Smooth muscle cell (in vitro differentiated cells): ENCODE results near the gene ALX3. TPM values are rescaled to one million over a fixed set of nuclear protein-coding genes. Genes with fewer than 3 reads are reported as not detected.
"Not testable (repeated sequence)": the region's sequence is repeated elsewhere in the genome, so short reads cannot be mapped to it uniquely, and the experiment has no call there.

ENCODE experiments used
- DNase-seq: peaks from one replicate; lab custom pipeline; 2025; ENCODE audit not compliant: unreplicated experiment; lab: John Stamatoyannopoulos, UW
- H2AFZ ChIP-seq: fragments of 200-600 bp; sonication (generic); 2 replicates; pipeline ENCODE4 v1.6.0; 2016; ENCODE audit warnings: antibody characterized with exemption, low read depth, mild to moderate bottlenecking
- H3F3A ChIP-seq: fragments of 200-600 bp; sonication (generic); 2 replicates; pipeline ENCODE4 v1.6.0; 2017; ENCODE audit warnings: antibody characterized with exemption, low read depth
- H3K27ac ChIP-seq: fragments of 200-600 bp; sonication (generic); 2 replicates; pipeline ENCODE4 v1.5.1; 2016; ENCODE audit warnings: low read depth, mild to moderate bottlenecking
- H3K27me3 ChIP-seq: fragments of 200-600 bp; sonication (generic); 2 replicates; pipeline ENCODE4 v1.6.1; 2016; ENCODE audit warnings: low read depth, mild to moderate bottlenecking
- H3K36me3 ChIP-seq: fragments of 200-600 bp; sonication (generic); 2 replicates; pipeline ENCODE4 v1.5.1; 2016; ENCODE audit warnings: low read depth
- H3K4me1 ChIP-seq: fragments of 200-600 bp; sonication (generic); 2 replicates; pipeline ENCODE4 v1.5.1; 2016; ENCODE audit warnings: low read depth
- H3K4me2 ChIP-seq: fragments of 200-600 bp; sonication (generic); 2 replicates; pipeline ENCODE4 v1.6.0; 2016; ENCODE audit warnings: mild to moderate bottlenecking
- H3K4me3 ChIP-seq: fragments of 200-600 bp; sonication (generic); 2 replicates; pipeline ENCODE4 v1.5.1; 2016; ENCODE audit warnings: mild to moderate bottlenecking
- H3K79me2 ChIP-seq: fragments of 200-600 bp; sonication (generic); 2 replicates; pipeline ENCODE4 v1.6.0; 2016; ENCODE audit warnings: low read depth, mild to moderate bottlenecking
- H3K9ac ChIP-seq: fragments of 200-600 bp; sonication (generic); 2 replicates; pipeline ENCODE4 v1.6.0; 2016; ENCODE audit warnings: low read depth
- H3K9me3 ChIP-seq: fragments of 200-600 bp; sonication (generic); replicated peaks from 2 replicates; pipeline ENCODE4 v1.5.1; 2016; ENCODE audit warnings: low read depth
- H4K20me1 ChIP-seq: fragments of 200-600 bp; sonication (generic); 2 replicates; pipeline ENCODE4 v1.6.0; 2016; ENCODE audit warnings: low read depth
- WGBS: methylation state at CpG from one replicate; pipeline ENCODE4 v1.1.7; 2016; ENCODE audit warnings: low lambda C conversion rate; 5-methylcytosine and 5-hydroxymethylcytosine counted together
- polyA plus RNA-seq: library from polyadenylated mRNA; unstranded; fragments of >200 nt; fragmentation: Nextera tagmentation; extraction: Ambion mirVana; gene quantifications from 2 replicates; pipeline ENCODE4 v1.2.1, GENCODE V29; 2016
- total RNA-seq: library from RNA; depleted of rRNA; stranded (reverse); fragments of >200 nt; gene quantifications from 2 replicates; pipeline ENCODE4 v1.2.3, GENCODE V29; 2014
- TF ChIP-seq, protein P1 (sequence below): fragments of 200-600 bp; sonication (generic); IDR thresholded peaks from 2 replicates; pipeline ENCODE4 v1.5.1; 2017; ENCODE audit warnings: borderline replicate concordance, mild to moderate bottlenecking, antibody characterized with exemption; ENCODE audit not compliant: insufficient read depth, poor library complexity, severe bottlenecking

ALX3 gene
- total and polyA plus RNA-seq, 2 experiments from 2014 or later: not detected

DNA sequence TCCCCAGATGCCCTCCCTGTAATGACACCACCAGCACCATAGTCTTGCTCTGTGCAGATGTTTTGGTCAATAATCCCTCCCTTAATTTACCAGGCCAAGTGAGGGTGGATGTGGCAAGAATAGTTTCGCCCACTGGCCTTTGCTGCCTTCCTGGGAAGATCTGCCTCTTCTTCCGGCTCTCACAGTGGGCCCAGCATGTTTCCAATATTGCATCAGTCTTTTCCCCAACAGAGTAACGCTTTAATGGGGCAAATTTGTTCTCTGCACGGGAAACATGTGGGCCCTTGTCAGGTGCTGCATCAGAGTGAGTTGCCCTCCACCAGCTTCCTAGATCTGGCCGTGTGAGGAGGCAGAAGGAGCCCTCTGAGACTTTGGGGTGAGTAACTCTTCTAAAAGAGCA, 12.0 kb upstream of the ALX3 start:
- peaks cover 76% of the 10 kb centered on the region for H3K27me3 ChIP-seq
- WGBS: 78% methylated on average over 5 of the region's 5 CpGs
- TF ChIP-seq, protein P1, sequence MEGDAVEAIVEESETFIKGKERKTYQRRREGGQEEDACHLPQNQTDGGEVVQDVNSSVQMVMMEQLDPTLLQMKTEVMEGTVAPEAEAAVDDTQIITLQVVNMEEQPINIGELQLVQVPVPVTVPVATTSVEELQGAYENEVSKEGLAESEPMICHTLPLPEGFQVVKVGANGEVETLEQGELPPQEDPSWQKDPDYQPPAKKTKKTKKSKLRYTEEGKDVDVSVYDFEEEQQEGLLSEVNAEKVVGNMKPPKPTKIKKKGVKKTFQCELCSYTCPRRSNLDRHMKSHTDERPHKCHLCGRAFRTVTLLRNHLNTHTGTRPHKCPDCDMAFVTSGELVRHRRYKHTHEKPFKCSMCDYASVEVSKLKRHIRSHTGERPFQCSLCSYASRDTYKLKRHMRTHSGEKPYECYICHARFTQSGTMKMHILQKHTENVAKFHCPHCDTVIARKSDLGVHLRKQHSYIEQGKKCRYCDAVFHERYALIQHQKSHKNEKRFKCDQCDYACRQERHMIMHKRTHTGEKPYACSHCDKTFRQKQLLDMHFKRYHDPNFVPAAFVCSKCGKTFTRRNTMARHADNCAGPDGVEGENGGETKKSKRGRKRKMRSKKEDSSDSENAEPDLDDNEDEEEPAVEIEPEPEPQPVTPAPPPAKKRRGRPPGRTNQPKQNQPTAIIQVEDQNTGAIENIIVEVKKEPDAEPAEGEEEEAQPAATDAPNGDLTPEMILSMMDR: no peak
- no peak overlapping the region for H3K4me2 ChIP-seq
- no peaks in the 10 kb centered on the region for H3K9me3 ChIP-seq
- peaks cover 18% of the 10 kb centered on the region for H3K4me1 ChIP-seq
- H2AFZ ChIP-seq: no peak overlapping the region
- H4K20me1 ChIP-seq: no peaks in the 10 kb centered on the region
- no peak overlapping the region for H3K4me3 ChIP-seq
- no peaks in the 10 kb centered on the region for H3K79me2 ChIP-seq
- H3K9ac ChIP-seq: no peak overlapping the region
- no peaks in the 10 kb centered on the region for H3F3A ChIP-seq
- no peaks in the 10 kb centered on the region for H3K36me3 ChIP-seq
- no peak for DNase-seq
- H3K27ac ChIP-seq: no peak overlapping the region

DNA sequence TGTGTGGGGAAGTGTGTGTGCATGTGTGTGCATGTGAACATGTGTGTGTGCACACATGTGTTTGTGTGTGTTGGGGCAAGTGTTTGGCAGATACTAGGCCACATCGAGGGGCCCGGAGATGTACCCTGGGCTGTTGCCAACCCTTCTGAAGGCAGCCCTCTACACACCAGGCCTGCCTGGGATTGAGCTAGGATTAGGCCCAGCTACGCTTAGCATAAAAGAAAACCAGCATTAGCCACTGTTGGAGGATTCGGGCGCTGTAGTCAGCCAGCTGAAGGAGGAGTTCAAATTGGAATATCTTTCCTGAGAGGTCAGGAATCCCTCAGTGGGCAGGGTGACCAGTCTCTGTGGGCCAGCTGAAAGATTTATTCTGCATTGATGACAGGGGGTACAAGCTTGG, 10.6 kb upstream of the ALX3 start:
- Histone ChIP-seq H3K79me2 (no peaks in the 10 kb centered on the region), H3K36me3 (no peaks in the 10 kb centered on the region), H3F3A (no peaks in the 10 kb centered on the region), H3K9me3 (no peaks in the 10 kb centered on the region), H4K20me1 (no peaks in the 10 kb centered on the region), H3K4me1 (peaks cover 18% of the 10 kb centered on the region), H3K4me2 (no peak overlapping the region), H3K27me3 (peaks cover 72% of the 10 kb centered on the region), H2AFZ (no peak overlapping the region), H3K4me3 (no peak overlapping the region), H3K27ac (no peak overlapping the region), H3K9ac (no peak overlapping the region)
- 94% methylated on average over 5 of the region's 5 CpGs for WGBS
- no peak for DNase-seq
- TF ChIP-seq, protein P1: no peak

DNA sequence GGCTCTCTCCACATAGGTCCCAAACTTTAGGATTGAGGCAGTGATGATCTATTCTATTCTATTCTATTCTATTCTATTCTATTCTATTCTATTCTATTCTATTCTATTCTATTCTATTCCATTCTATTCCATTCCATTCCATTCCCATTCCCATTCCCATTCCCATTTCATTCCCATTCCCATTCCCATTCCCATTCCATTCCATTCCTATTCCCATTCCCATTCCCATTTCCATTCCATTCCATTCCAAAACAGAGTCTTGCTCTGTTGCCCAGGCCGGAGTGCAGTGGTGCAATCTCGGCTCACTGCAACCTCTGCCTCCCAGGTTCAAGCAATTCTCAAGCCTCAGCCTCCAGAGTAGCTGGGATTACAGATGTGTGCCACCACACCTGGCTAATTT, 9.5 kb upstream of the ALX3 start:
- peaks cover 17% of the 10 kb centered on the region for H3K4me1 ChIP-seq
- H3K27ac ChIP-seq, H2AFZ ChIP-seq, H3K79me2 ChIP-seq, H3K9me3 ChIP-seq, H4K20me1 ChIP-seq, H3K4me2 ChIP-seq, H3K36me3 ChIP-seq, H3F3A ChIP-seq, DNase-seq, H3K9ac ChIP-seq, H3K4me3 ChIP-seq: not testable (repeated sequence)
- 98% methylated on average over 2 of the region's 2 CpGs for WGBS
- H3K27me3 ChIP-seq: peaks cover 72% of the 10 kb centered on the region

DNA sequence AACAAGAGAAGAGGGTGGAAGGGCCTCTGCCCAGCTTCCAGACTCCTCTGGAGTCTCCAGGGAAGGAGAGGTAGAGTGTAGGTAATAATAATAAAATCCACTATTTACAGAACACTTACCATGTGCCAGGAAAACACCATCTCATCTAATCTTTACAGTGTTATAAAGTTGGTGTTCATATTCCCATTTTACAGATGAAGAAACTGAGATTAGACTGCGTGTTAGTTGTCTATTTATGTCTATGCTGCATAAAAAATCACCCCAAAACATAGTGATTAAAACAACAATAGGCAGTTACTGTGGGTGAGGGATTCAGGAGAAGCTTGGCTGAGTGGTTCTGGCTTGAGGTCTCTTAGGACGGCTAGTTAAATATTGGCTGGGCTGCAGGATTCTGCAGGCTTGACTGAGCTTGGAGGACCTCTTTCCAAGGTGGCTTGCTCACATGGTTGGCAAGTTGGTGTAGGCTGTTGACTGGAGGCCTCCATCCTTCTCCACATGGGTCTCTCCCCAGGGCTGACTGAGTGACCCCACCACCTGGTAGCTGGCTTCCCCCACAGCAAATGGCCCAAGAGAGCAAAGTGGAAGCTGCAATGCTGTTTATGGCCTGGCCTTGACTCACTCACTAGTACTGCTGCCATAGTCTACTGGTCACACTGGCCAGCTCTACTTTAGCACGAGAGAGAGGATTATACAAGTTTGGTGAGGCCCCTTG, 6.5 kb upstream of the ALX3 start:
- WGBS: 86% methylated on average over 3 of the region's 3 CpGs
- no peak overlapping the region for H2AFZ ChIP-seq
- no peak overlapping the region for H3K4me3 ChIP-seq
- no peaks in the 10 kb centered on the region for H3K9me3 ChIP-seq
- H3K27ac ChIP-seq: no peak overlapping the region
- H3K27me3 ChIP-seq: peaks cover 72% of the 10 kb centered on the region
- DNase-seq: no peak
- no peaks in the 10 kb centered on the region for H4K20me1 ChIP-seq
- TF ChIP-seq, protein P1: no peak
- H3K4me1 ChIP-seq: no peaks in the 10 kb centered on the region
- H3K9ac ChIP-seq: no peak overlapping the region
- H3K36me3 ChIP-seq: no peaks in the 10 kb centered on the region
- no peak overlapping the region for H3K4me2 ChIP-seq
- no peaks in the 10 kb centered on the region for H3F3A ChIP-seq
- no peaks in the 10 kb centered on the region for H3K79me2 ChIP-seq
